HG03460 (cell line): ENCODE measurements around the gene COL4A1.

ENCODE experiments used
- ATAC-seq: cut with Tn5 transposase; IDR thresholded peaks from one replicate; pipeline ENCODE4 v1.9.1; 2021; ENCODE audit not compliant: unreplicated experiment

The COL4A1 gene

DNA sequence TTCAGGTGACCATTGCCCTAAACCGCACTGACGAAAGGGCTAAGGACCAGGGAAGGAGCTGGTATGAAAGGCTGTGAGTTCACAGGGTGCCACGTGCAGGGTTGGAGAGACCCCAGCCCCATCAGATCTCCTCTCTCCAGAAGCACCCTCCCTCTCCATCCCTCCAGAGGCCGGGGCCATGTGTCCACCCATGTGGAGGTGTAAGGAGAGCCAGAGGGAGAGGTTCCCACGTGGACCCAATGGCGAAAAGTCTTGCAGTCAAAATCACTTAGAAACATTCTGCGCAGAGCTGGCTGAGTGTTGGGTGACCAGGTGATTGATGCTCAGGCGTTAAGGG is 168.3 kb downstream of the COL4A1 start:
- ATAC-seq, result no peak

DNA sequence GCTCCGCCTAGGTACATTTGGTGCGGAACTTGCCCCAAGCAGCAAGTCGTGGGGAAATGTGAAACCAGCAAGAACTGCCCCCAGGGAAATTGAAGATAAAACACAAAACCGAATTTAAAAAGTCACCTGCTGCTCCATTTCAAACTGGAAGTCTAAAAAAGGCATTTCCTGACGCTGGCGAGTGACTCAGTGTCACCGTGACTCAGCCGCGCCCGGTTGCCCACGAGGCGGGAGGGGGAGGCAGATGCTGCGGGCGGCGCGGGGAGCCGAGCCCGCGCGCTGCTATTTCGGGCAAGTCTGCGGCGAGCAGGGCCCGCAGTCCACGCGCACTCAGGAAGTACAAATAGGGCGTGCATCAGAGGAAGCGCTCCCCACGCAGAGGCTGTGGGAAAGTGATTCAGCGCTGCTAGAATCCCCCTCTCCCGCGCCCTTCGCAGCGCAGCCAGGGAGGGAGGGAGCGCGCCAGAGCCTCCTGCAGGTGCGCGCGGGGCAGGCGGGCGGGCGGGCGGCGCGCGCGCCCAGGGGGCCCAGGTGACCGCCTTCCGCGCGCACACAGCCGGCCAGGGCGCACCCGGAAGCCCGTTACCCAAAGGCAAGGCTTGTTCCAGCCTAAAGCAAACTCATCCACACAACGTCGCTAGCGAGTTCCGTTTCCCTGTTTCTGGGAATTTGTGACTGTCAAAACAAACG is 168.8 kb downstream of the COL4A1 start:
- peak; percentile 62 for ATAC-seq

DNA sequence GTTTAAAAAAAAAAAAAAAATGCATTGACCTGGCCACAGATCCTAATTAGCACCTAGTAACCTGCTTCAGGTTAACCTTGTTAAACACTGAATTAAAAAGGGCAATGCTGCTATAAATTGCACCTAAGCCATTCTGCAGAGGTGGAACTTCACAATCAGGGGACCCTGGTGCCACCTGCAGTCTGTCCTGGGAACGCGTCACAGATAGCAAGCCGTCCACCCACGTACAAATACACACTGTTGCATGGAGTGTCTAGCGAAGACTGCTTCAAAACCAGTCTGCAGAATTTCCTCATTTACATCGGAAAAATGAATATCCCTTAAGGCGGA is 169.3 kb downstream of the COL4A1 start:
- ATAC-seq, result peak; percentile 79

DNA sequence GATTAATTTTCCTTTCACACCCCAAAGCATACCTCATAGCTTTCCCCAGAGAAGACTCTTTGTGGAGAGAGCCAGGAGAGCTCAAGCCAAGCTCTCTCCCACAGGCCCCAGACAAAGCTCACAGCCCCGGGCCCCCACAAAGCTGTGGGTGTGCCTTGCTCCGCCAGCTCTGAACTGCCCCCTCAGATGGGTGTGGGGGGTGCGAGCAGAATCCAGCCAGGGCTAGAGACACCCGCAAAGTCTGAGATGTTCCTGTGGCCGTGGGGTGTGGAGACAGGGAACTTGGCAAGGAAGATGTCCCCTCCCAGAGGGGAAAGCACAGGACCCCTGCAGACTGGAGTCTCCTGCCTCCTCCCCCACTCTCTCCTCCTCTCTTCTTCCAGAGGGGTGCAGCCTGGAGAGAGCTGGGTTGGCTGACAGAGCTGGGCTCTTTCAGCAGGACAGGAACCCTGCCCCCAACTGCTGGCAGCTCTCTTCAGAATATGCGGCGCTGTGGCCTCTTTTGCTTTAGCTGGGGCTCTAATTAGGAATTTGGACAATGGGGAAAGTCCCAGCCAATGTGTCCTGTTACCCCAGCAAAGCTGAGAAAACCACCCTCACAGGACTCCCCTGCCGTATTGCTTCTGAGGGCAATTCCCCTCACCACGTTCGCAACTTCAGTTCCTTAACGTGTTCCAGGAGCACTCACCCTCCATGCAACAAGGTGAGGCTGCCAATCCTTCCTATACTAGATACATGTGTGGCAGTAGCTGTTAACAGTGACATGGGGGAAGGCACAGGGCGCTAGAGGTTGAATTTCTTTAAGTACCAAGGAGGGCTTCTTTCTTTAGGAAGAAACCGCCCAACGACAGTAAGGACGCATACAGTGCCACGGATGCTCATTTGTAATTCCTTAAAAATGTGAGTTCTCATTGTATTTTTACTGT is 170.0 kb downstream of the COL4A1 start:
- ATAC-seq, result no peak

DNA sequence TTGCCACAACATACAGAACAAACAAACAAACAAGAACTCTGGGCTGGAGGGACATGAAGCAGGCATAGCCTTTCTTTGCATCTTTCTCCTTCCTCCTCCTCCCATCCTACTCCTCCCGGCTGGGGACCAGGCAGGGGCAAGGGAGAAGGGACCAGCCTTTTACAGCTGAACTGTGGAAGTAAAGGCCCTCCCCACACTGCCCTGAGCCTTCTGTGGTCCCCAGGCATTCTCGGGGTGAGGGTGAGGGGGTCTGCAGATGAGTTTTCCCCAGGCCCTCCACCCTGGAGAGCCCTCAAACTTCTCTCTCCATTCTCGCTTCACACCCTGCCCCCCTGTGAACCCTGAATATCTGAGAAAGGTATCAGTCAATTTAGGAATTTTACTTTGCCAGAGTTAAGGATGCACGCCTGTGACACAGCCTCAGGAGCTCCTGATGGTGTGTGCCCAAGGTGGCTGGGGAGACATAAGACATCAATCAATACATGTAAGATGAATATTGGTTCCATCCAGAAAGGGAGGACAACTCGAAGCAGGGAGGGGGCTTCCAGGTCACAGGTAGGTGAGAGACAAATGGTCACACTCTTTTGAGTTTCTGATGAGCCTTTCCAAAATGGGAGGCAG is 170.9 kb downstream of the COL4A1 start:
- no peak for ATAC-seq

DNA sequence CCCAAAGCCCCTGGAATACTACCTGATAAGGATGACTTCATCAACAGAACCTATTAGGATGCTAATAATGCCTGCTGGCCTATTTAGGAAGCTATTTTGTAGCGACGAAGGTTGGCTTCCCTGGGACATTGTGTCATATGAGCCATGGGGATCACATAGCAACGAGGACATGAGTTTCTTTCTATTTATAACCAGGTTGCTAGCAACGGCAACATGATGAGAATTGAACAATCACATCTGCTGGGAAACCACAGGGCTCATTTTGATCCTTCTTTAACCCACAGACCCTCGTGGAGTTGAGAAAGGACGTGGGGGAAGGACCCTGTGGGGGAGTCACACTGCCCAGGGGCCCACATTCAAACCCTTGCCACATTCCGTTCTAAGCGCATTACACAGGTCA is 172.2 kb downstream of the COL4A1 start:
- ATAC-seq, result no peak

DNA sequence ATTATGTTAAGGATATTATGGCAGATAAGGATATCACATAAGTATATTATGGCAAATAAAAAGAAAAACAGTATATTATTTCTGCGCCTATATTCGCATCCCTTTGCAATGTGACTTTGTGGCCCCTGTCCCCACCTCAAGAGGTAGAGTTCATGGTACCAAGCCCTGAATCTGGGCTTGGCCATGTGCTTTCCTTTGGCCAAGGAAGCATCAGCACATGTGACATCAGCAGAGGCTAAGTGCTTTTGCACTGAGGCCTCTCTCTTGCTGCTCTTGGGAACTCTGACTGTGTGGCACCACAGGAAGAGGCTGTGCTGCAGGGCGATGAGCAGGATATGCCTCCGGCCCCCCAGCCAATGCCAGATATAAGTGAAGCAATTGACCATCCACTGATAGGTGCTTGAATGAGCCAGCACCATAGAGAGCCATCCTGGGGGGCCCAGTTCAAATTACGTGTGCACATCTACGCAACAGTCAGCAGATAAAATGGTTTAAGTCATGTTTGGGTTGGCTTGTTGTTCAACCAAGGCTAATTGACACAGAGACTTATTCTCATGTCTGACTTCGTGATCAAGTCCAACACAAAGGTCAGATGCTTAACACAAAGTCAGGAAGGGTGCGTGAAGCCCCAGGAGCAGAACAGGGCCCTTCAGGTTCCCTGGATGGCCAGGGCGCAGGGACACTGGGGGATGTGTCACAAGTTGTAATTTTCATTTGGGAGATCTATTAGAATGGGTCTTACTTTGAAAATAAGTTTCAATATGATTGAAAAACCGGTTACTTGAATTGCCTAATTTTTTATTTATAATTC is 173.3 kb downstream of the COL4A1 start:
- no peak for ATAC-seq

DNA sequence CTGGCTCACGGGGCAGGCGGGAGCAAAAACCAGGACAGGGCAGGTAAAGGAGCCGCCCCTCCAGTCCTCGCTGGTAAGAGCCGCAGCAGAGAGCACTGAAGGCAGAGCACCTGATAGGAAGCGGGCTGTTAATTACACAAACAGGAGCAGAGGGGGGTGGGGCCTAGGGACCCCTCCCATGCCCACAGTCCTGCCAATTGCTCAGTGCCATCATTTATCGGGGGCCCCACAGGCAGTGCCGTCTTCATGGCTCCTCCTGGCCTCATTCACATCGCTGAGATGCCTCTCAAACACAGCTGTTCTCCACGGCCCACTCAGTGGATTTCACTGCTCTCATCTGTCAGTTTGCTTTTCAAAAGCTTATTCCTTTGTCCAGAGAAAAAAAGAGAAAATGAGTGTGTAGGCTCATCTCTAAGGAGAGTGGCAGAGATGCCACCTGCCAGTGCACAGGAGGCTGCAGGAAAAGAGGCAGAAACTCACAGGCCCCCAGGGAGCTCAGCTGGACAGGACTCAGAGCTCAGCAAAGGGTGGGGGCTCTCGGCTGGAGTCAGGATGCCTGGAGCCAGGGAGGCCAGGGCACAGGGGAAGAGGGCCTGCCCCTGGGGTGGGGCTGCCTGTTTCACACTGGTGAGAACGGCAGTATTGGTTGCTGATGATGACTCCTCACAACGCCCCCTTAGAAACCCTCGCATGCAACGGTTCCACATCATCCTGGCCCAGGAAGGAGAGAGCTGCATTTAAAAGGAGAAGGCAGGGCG is 174.6 kb downstream of the COL4A1 start:
- no peak for ATAC-seq

DNA sequence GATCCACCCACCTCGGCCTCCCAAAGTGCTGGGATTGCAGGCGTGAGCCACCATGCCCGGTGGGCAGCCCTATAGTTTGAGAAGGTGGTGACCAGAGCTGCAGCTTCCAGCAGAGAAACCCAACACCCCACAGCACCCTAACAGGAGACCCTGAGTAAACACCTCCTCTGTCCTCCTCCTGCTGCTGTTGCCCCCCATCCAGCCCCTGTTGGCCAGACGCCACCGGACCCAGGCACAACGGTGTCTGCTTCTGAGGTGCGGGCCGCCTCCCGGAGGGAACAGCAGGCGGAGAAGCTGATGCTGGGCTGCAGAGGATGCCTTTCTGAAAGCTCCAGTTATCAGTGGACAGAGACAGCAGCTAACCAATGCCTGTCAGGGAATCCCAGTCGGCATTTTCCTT is 175.5 kb downstream of the COL4A1 start:
- ATAC-seq, result no peak

DNA sequence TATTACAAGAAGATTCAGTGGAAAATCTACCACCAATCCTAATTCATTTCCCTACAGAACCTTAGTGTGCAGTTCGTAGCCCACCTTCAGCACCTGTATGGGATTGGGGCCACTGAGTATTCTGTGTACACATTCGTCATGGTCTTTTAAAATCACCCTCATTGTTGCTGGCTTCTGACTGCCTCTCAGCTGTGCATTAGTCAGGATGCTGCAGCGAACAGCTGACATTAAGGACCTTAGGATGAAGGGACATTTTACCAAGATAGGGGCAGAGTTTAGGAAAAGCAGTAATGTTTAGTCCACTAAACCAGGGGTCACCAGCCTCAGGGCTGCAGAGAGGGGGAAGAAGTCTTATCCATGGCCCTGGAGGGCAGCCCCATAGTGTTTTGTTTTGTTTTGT is 176.5 kb downstream of the COL4A1 start:
- no peak for ATAC-seq

DNA sequence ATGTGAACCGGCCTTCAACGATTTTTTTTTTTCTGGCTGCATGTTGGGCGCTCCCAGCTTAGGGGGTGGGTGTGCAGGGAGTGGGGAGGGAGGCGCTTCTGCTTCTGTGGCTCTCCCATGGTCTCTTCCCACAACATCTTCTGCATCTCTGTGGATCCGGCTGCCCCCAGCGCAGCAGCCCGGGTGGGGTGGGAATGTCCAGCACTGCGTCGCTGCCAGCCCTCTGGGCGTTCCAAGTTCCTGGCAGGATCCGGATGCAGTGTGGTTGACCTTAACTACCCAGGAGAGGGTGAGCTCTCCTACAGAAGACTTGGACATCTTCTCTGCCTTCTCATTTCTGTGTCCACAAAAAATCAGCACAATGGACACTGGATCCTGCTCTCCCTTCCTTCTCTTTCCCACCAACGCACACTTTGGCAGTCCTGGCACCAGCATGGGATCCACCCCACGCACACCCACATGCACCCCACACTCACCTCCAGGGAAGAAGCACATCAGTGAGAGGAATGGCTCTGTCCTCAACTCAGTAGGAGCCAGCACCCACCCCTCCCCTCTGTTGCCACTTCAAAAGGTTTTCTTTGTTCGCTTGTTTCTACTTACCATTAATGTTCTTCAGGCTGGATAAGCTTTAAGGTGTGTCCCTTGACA is 177.3 kb downstream of the COL4A1 start:
- ATAC-seq, result no peak

DNA sequence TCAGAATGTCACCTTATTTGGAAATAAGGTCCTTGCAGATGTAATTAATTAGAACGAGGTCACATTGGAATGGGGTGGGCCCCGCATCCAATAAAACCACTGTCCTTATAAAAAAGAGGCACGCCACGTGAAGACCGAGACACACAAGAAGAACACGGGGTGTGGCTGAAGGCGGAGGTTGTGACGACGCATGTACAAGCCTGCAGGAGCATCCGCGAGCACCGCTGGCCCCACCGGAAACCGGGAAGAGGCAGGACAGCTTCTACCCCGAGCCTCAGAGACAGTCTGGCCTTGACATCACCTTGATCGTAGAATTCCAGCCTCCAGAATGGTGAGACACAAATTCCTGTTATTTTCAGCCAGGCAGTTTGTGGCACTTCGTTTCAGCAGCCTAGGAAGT is 177.9 kb downstream of the COL4A1 start:
- ATAC-seq, result no peak

DNA sequence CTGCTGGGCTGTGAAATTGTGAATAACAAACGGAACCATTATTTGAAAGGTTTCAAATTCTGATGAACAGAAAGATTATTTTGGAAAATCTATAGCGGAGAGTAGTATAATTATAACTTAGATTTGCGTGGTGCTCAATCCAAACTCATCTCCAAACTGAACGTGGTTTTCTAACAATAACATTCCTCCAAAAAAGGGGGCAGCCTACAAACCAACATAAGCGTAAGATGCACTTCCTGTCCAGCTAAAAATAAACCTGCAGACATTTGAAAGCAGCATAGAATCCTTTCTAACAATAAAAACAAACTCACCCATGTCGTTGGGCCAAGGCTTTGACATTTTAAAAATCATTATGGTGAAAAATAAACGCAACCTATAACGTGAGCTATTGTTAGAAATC is 178.4 kb downstream of the COL4A1 start:
- no peak for ATAC-seq

DNA sequence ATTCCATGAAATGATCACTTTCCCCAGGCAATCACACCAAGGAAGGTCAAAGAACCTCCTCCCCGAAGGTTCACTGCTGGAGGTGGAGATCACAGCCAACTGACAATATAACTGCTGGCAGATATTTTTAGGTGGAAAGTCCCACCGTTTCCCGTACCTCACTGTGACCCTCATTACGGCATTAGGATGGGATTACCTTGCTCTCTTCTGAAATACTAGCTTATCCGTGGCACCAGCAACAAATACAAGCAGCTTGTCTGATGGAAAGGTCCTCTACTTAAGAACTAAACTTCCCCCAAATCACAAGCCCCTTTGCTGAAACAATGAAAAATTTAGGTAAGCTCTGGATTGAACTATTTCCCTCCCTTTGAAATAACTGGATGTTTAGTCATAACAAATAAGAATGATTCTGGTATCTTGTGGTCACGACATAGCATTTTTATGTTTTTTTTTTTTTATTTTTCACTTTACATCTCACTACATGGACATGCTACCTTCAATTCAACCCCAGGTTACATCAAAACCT is 178.9 kb downstream of the COL4A1 start:
- no peak for ATAC-seq

DNA sequence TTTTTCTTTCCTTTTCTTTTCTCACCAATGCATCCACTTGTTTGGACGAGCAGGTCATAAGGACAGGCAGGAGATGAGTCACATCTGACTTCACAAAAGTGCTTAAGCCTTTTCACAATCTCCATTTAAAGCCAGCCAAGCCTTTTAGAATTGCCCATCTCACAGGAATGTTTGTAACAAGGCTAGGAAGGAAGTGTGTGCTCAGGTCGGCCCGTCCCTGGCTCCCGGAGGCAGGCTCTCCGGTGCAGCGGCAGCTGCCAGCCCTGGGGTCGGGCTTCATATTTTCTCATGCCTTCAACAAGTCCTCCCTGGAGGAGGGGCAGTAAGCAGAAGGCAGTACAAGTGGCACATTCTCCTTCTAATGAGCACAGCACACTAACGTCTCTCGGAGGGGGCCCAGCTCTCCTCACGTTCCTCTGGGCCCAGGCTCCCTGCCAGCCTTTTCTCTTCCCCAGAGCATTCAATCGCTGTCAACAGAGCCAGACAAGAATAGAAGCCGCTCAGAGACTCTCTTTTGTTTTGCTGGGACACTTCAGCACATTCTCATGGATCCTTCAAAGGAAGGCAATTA is 180.5 kb downstream of the COL4A1 start:
- ATAC-seq, result no peak

DNA sequence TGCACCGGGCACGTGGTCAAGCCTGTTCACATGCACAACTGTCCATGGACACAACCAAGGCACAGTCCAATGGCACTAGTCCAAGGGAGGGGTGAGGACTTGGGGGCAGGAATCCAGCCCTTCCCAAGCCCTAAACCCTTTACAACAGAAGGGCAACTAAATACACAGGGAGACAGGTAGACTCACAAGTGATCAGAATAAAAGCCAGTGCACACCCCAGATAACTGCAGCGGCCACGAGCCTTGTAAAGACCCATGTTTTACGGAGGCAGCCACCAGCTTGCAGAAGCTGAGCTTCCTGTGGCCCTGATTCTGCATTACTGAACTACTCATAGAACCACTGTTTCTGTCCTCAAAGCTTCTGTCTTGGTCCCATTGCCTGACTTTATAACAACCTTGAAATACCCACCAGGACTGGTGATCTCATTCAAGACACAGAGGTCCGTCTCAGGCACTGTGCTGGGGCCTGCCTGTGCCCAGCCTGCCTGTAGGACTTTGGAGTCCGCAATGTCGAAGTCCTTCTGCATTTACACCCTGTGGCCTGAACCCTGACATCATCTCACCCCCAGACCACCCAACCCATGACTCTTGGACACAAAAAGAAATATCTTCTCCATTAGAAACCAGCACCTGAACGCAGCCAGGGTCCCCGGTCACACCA is 181.2 kb downstream of the COL4A1 start:
- ATAC-seq, result no peak

DNA sequence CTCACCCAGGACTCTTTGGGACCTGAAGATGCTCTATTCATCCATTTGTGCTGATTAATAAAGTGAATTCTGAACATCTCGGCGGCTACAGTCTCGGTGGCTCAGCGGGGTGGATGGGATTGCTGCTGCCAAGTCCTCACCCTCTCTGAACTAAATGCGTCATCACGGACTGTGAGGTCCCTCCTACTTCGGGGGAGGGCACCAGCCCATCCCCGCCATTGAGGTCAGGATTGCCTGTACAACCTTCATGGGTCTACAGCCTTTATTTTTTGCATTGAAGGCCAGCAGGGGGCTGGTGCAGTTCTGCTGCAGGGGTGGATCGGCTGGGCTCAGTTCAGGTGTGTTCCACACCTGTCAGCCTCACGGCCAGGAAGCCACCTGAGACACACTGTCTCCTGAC is 181.8 kb downstream of the COL4A1 start:
- ATAC-seq, result no peak

DNA sequence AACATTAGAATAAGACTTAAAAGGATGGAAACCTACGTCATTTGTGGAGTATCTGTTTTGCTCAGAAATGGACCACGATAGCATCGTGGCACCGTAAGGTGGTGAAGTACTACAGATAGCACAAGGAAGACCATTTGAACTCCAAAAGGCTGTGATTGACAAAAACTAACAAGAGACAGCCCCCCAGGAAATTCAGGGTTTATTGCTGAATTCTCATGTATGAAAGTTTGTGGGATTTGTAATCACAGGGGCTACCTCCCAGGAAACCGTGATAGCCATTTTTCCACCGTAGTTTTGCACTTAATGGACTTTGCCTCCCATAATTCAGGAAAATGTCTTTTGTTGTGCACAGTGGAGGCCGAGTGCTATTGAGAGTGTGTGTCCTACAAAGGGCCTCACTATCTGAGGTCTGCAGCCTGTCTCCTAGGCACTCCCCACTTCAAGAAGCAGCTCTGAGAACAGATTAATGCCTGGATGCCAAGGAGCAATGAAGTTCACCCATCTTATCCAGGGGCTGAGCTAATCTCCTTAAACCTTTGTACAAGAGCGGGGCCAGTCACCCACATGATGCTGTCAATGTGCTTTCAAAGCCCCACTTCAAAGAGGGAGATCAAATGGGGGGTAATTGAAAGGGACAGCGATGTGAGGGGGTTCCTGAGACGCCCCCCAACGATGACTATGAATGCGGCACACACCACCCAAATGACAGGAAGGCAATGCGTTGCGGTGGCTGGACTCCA is 182.6 kb downstream of the COL4A1 start:
- ATAC-seq, result no peak
